Activated T-helper 1 cell treated with Interleukin-2 at 50 U/mL for 16 hours (primary cell): Measurements from ENCODE around the gene DMXL1.
"Not testable (repeated sequence)": the region's sequence is repeated elsewhere in the genome, so short reads cannot be mapped to it uniquely, and the experiment has no call there.

Experiments used
- DNase-seq: peaks from one replicate; pipeline ENCODE4 v3.0.0-alpha.2; 2020; ENCODE audit warnings: low read depth

The DMXL1 gene

DNA sequence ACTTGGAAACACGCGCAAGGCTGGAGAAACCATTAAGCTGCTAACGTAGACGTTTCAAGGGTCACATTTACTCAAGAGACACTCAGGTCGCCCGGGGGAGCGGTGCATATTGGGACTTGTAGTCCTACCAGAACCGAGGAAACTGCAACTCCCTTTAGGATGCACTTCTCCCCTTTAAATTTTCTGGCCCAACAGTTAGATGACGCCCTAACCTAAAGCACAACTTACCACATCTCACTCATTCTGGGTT is 384 bp upstream of the DMXL1 start:
- no peak for DNase-seq

DNA sequence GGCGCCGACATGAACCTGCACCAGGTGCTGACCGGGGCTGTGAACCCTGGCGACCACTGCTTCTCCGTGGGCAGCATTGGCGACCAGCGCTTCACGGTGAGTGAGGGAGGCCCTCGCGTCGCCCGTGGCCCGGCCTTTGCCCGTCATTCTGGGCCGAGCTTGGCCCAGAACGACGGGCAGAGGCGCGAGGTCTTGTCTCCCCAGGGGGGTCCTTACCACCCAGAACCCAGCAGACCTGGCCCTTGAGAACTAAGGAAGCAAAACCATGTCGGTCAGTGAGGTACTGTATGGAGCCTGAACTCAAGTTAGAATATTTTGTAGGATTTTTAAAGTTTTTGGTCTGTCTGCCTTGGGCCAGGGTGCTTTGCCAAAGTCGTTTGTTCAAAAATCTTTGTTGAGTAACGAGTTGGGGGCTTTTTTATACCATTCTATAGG is 691 bp downstream of the DMXL1 start:
- DNase-seq = no peak

DNA sequence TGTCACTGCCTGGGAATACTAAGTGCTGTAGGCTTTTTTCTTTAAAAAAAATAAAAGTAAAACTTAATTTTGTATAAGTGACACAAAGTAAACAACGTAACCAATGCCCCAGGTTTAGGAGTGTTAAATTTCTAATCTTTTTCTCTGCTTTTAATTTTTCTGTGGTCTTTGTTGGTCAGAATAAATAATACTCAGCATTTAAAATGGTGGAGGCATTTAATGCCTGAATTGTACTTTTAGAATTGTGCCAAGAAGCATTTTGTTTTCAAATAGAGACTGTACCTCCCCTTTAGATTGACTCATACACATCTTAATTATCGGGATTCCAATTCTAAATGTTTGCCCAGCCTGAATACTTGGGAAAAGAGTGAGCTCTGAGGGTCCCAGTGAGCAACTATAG is 1.6 kb downstream of the DMXL1 start:
- DNase-seq = no peak

DNA sequence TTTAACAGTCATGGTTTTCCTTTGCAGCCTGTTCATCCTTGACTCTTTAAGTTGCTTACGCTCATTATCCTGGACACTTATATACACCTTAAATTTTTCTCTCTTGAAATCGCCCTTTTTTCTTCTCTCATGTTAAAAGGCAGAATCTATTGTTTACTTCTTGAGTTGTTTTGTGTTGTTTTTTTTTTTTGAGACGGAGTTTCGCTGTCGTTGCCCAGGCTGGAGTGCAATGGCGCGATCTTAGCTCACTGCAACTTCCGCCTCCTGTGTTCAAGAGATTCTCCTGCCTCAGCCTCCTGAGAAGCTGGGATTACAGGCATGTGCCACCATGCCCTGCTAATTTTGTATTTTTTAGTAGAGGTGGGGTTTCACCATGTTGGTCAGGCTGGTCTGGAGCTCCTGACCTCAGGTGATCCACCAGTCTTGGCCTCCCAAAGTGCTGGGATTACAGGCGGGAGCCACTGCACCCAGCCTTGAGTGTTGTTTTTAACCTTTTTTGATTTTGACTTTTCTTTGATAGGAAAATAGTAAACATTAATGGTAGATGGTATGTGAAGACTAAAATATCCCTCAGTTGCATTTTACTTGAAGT is 3.0 kb downstream of the DMXL1 start:
- not testable (repeated sequence) for DNase-seq

DNA sequence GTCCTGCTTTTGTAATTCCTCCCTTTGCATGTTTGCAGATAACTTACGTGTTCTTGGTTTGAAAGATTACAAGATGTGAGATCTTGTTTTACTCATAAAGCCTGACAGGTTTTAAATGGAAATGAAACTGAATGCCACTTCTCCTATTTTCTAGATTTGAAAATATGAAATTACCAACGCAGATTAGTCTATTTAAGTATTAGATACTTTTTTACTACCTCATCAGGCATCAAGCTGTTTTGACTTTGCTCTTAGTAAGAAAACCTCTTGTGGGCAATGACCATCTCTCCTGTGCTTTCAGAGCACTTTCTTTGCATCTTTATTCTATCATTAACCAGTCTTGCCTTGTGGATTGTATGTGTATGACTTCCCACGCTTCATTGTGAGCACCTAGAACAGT is 3.5 kb downstream of the DMXL1 start:
- DNase-seq = no peak

DNA sequence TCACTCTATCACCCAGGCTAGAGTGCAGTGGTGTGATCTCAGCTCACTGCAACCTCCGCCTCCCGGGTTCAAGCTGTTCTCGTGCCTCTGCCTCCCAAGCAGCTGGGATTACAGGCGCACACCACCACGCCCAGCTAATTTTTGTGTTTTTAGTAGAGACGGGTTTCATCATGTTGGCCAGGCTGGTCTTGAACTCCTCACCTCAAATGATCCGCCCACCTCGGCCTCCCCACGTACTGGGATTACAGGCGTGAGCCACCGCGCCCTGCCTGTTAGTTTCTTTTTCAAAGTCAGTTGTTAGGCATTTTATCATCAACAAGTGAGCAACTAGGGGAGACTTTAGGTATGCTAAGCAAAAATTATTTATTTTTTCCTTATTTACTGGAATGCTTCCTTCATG is 4.4 kb downstream of the DMXL1 start:
- DNase-seq = not testable (repeated sequence)

DNA sequence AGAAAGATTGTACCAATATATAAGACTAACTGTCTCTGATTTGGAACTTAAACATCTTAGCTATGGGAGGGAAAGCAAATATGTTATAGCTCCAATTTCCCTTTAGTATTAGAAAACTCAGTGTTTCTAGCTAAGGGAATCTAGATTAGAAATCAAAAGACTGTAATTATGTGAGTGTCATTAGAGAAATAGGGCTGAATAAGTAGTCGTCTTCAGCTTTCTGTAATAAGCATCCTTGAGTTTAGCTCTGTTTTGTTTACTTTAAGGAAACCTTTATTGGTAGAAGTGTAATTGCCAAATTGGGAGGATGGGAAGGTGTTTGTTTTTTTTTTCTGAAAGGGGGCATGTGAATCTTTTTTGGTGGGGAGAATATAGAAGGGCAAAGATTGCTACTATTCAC is 5.2 kb downstream of the DMXL1 start:
- no peak for DNase-seq

DNA sequence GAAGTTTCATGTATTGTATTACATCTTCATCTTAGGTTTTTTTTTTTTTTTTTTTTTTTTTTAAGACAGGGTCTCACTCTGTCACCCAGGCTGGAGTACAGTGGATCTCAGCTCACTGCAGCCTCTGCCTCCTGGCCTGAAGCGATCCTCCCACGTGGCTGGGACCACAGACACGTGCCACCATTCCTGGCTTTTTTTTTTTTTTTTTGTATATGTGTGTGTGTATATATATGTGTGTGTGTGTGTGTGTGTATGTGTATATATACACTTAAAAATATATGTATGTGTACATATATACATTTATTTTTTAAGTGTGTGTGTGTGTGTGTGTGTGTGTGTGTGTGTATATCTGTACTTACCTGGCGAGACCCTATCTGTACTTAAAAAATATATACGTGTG is 6.6 kb downstream of the DMXL1 start:
- DNase-seq = no peak

DNA sequence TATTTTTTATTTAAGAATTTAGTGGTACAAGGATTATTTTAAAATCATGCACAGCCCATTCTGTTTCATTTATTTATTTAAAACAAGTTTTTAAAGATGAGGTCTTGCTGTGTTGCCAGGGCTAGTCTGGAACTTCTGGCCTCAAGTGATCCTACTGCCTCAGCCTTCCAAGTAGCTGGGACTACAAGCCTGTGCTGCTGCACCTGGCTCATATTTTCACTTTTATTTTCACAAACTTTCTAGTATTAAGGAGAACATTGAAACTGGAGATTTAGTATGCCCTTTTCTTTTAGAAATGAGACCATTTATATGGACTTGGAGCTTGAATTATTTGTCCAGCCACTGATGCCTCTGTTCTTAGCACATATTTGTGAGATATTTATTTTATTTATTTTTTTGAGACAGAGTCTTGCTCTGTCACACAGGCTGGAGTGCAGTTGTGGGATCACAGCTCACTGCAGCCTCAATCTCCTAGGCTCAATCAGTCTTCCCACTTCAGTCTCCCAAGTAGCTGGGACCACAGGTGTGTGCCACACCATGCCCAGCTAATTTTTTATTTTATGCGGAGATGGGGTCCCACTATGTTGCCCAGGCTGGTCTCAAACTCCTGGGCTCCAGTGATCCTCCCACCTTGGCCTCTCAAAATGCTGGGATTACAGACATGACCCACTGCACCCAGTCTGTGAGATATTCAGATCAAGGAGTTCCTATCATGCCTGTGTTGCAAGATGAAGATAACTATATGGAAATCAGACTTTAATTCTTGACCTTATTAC is 7.4 kb downstream of the DMXL1 start:
- DNase-seq = no peak

DNA sequence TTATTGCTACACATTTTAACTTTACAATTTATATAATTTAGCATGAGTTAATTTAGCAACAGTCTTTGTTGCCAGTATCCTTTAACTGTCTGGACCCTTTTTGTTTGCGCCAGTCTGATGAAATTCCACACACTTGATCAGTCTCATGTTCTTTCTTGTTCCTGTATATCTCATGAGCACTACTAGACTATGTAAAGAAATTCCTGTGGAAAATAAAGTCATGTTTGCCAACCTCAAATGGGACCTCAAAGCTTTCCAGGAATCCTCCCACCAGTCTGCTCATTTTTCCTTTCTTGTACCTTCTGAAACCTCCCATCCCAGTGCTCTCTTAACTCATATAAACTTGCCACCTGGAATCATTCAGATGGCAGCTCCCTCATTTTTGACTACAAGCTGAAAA is 8.0 kb downstream of the DMXL1 start:
- DNase-seq = no peak

DNA sequence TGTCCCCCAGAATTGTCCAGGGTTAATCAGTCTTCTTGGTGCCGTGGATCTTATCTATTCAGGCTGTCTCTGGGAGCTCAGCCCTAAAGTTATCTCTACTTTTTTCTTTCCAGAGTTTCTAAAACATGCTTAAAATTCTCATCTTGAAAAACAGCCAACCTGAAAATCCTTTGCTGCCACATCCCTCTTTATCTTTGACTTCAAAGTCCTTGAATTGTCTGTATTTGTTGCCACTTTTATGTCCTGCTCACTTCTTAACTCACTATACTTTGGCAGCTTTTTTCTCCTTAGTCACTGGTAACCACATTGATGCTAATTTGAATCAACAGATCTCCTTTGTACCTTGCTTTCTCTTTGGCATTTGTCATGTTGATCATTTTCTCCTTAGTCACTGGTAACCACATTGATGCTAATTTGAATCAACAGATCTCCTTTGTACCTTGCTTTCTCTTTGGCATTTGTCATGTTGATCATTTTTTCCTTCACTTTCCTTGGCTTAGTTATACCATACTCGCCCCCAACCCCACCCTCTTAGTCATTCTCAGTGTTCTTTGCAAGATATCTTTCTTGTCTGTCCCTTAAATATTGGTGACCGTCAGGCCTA is 8.5 kb downstream of the DMXL1 start:
- DNase-seq = no peak

DNA sequence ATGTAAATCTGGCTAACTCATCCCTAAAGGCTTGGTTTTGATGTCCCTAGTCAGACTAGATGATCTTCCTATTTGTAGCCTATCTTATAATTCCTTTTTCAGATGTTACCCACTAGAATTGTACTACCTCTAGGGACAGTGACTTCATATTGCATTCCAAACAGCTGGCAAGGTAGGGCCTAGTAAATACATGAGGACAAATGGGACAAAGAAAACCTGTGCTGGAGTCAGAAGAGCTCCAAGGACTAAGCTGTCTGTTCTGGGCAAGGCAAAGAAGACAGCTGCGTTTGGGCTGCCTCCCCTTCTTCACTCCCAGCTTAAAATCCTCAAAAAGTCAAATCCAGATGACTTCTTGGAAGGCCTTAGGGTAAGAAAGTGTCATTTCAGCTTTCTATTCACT is 10.0 kb downstream of the DMXL1 start:
- no peak for DNase-seq

DNA sequence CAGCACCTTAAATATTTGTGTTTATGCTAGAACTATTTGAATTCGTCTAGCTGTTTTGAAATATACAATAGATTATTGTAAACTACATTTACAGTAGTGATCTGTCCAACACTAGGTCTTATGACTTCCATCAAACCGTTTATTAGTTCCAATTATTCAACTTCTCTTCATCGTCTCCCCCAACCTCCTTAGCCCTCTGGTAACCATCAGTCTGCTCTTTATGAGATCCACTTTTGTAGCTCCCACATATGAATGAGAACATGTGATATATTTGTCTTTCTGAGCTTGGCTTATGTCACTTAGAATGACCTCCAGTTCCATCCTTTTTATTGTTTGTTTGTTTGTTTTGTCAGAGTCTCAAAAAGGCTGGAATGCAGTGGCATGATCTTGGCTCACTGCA is 11.8 kb downstream of the DMXL1 start:
- DNase-seq = no peak

DNA sequence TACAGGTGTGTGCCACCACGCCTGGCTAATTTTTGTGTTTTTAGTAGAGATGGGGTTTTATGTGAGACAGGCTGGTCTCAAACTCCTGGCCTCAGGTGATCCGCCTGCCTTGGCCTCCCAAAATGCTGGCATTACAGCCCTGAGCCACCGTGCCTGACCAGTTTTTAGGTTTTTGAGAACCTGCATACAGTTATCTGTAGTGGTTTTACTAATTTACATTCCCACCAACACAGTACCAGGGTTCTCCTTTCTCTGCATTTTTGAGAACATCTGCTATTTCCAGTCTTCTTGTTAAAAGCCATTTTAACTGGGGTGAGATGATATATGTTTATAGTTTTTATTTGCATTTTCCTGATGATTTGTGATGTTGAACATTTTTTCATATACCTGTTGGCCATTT is 12.8 kb downstream of the DMXL1 start:
- DNase-seq = no peak

DNA sequence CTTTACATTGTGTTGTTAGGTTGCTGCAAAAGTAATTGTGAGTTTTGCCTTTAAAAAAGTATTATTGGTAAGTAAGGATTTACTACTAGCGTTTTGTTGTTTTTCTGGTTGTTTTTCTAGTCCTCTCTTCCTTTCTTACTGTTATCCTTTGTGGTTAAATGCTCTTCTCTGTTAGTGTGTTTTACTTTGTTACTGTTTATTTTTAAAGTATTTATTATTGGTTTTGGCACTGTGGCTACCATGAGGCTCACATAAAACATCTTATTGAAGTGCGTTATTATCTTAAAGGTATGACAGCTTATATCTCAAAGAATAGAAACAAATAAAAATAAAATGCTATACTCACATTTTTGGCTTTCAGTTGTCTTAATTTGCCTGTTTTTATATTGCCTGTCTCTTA is 17.6 kb downstream of the DMXL1 start:
- DNase-seq = no peak

DNA sequence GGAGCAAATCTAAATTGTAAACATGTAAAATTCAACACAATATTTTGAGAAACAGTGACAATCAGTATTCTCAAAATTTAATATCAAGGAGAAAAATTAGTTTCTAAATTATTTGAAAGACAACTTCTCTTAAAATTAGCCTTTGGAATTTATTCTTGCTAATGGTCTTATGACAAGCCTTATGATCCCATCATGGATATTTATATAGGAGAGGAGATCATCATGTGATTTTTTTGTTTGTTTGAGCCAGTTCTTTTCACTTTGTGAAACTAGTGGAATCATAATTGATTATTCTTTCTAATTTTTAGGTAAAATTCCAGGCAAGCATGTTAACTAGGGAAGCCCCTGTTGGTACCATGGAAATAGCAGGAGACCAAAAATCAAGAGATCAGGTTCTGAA is 24.7 kb downstream of the DMXL1 start:
- DNase-seq = no peak

DNA sequence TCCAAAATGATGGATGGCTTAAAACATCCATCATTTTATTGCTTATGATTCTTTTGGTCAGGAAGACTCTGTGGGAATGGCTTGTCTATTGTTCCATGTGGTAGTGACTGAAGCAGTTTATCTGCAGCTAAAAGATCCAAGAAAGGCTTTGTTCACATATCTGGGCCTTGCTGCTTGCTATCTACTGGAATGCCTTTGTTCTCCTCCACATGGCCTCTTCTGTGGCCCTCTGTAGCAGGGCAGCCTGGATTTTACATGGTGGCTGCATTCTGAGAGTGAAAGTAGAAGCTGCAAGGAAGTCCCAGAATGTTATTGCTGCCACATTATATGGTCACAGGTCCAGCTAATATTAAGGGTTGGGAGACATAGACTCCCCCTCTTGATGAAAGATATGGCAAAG is 35.1 kb downstream of the DMXL1 start:
- DNase-seq = no peak

DNA sequence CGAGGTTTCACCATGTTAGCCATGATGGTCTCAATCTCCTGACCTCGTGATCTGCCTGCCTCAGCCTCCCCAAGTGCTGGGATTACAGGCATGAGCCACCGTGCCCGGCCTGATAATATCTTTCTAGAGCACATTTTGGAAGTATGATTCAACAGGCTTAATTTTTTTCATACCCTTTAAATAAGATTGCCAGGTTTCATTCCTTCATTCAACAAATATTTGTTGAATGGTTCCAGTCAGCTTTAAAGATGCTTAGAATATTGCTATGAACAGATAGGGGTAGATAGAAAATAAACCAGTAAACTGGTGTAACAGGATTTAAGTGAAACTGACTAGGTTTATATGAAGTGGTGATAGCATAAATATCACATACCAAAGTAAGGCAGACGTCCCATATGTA is 41.3 kb downstream of the DMXL1 start:
- DNase-seq = no peak

DNA sequence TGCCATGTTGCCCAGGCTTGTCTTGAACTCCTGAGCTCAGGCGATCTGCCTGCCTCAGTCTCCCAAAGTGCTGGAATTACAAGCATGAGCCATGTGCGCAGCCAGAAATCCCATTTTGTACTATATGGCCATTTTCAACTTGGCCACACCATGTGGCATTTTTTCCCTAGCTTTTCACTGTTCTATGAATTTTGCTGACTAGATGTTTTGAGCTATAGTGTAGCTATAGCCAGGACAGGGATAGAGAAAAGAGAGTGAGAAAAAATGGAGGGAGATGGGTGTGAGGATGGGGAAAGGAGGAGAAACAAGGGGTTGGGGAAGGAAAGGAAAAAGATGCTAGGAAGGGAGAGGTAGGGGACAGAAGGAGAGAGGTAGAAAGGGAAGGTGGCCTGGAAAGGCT is 46.4 kb downstream of the DMXL1 start:
- DNase-seq = no peak

DNA sequence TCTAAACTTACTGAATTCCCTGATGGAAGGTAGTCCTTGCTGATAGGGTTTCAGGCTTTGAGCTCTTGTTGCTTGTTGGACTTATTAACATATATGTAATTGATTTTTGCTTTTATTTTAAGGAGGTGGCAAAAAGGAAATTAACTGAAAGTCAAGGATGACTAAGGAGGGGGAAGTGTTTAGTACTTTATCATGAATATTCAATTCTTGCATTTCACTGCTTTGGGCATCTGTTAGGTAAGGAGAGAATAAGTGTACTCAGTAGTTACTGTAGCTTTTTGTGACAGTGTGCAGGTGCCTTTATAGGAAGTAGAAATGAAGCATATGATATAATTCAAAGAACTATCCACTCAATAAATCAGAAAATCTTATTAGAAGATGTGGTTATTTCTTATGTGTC is 47.1 kb downstream of the DMXL1 start:
- DNase-seq = no peak

DNA sequence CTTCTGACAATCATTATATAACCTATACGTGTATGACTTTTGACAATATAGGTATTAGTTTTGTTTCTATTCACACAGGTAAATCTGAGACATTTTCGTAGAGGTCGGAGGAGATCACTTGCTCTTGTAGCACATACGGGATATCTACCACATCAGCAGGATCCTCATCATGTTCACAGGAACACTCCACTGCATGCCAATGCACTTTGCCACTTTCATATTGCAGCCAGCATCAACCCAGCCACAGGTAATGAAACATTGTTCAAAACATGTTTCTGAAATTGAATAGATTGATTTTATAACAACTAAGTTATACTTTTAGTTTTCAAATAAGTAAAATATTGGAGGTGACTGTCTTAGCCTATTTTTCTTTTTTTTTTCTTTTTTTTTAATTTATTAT is 50.0 kb downstream of the DMXL1 start:
- no peak for DNase-seq

DNA sequence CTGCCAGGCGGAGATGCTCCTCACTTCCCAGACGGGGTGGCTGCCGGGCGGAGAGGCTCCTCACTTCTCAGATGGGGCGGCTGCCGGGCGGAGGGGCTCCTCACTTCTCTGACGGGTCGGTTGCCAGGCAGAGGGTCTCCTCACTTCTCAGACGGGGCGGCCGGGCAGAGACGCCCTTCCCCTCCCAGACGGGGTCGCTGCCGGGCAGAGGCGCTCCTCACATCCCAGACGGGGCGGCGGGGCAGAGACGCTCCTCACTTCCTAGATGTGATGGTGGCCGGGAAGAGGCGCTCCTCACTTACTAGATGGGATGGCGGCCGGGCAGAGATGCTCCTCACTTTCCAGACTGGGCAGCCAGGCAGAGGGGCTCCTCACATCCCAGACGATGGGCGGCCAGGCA is 51.6 kb downstream of the DMXL1 start:
- not testable (repeated sequence) for DNase-seq

DNA sequence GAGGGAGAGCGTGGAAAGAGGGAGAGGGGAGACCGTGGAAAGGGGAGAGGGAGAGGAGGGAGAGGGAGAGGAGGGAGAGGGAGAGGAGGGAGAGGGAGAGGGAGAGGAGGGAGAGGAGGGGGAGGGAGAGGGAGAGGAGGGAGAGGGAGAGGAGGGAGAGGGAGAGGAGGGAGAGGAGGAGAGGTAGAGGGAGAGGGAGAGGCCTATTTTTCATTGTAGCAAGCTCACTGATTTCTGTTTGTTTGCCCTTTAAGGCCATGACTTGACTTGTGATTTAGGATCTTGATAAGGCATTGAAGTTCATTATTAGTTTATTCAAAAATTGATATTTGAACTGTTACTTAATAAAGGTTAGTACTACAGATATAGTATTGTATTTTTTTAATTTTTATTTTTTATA is 52.4 kb downstream of the DMXL1 start:
- DNase-seq = no peak

DNA sequence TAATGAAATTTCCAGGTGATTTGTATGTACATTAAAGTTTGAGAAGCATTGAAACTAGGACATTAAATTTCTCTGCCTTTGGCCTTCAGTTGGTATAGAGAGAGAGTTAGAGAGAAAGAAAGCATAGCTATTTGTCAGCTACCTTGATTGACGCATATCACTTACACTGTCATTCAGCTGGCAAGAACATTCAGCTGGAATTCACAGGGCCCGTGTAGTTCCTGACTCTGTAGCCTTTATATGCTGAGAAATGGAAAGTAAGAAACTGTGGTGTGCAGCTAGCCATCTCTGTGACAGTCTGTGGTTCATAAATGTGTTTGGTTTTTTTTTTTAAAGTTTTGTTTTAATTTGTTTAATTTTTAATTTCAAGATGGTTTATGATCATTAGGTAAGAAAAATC is 58.9 kb downstream of the DMXL1 start:
- DNase-seq = no peak
